ENCODE data around the gene RNASE11. TPM values are rescaled to one million over a fixed set of nuclear protein-coding genes. Genes with fewer than 3 reads are reported as not detected.
A peak's percentile ranks its signal among the peaks of the same experiment; 100 is the strongest.

The RNASE11 gene
- total RNA-seq, 1 experiment from 2014 or later: not detected

GRCh38 chr14:20557212-20557542 is 30.6 kb downstream of the RNASE11 start:
- H2BK120ac ChIP-seq (ENCODE audit: low read depth, low read length, poor library complexity, severe bottlenecking): no peak overlapping the region
- no peaks in the 10 kb centered on the region for H3K36me3 Mint-ChIP-seq (ENCODE audit: insufficient read depth in 1 of 3, low read depth in 3 of 3)
- no peak overlapping the region for H3K56ac ChIP-seq (ENCODE audit: insufficient read length, low read depth, low read length)
- H3K9ac ChIP-seq (ENCODE audit: extremely low read depth, insufficient read length, low read length): no peak overlapping the region
- H3K4me1 Mint-ChIP-seq: peaks cover 39 to 40% of the 10 kb centered on the region in 2 experiments
- H2AK5ac ChIP-seq (ENCODE audit: insufficient read length, low read length): no peak overlapping the region
- no peaks in the 10 kb centered on the region for H3K23me2 ChIP-seq (ENCODE audit: insufficient read length, low read depth, low read length, poor library complexity, severe bottlenecking)
- no peaks in the 10 kb centered on the region for H4K20me1 ChIP-seq (ENCODE audit: control insufficient read depth, insufficient read depth, insufficient read length)
- no peak overlapping the region for H2BK15ac ChIP-seq (ENCODE audit: low read depth, low read length)
- H3K27me3 ChIP-seq (ENCODE audit: insufficient read depth, low read length): no peaks in the 10 kb centered on the region
- no peak overlapping the region for H3K4me3 Mint-ChIP-seq
- no peak overlapping the region for H2AFZ ChIP-seq (ENCODE audit: low read length)
- no CpG with 5 or more reads among the region's 2 CpGs for WGBS (ENCODE audit: extremely low coverage, insufficient read length, low lambda C conversion rate)
- H3K14ac ChIP-seq (ENCODE audit: insufficient read depth, low read length): no peak overlapping the region
- H3K79me2 ChIP-seq (ENCODE audit: insufficient read depth, low read length): no peaks in the 10 kb centered on the region
- H2BK20ac ChIP-seq (ENCODE audit: low read depth, low read length, poor library complexity, severe bottlenecking): no peak overlapping the region
- no peak overlapping the region for H3K18ac ChIP-seq (ENCODE audit: insufficient read length, low read depth, low read length)
- no peak for TF ChIP-seq CTCF (conservative IDR thresholded peaks at IDR 0.05)
- H3K27me3 Mint-ChIP-seq (ENCODE audit: low read depth): no peaks in the 10 kb centered on the region
- no peak overlapping the region for H4K5ac ChIP-seq (ENCODE audit: insufficient read length, low read depth, low read length)
- no peak overlapping the region for H3K4me2 ChIP-seq (ENCODE audit: insufficient read depth, insufficient read length, low read length)
- no peak overlapping the region for H4K91ac ChIP-seq (ENCODE audit: insufficient read length, low read depth, low read length)
- DNase-seq: no peak
- H3K79me1 ChIP-seq (ENCODE audit: insufficient read depth, low read depth, low read length, poor library complexity, severe bottlenecking): no peaks in the 10 kb centered on the region
- no peak overlapping the region for H2BK12ac ChIP-seq (ENCODE audit: insufficient read length, low read depth, low read length)
- H3K27ac ChIP-seq (ENCODE audit: insufficient read length, low read depth, low read length): no peak overlapping the region
- no peak overlapping the region for H3K23ac ChIP-seq (ENCODE audit: insufficient read length, low read depth, low read length)
- no peaks in the 10 kb centered on the region for H3K9me3 Mint-ChIP-seq
- peak overlapping the region in 2 of 3 experiments; percentile 5 to 30; a peak in 4 of 7 replicates for H3K27ac Mint-ChIP-seq
- H3T11ph ChIP-seq (ENCODE audit: low read length): no peak overlapping the region
- H2BK5ac ChIP-seq (ENCODE audit: insufficient read length, low read length): no peak overlapping the region
- no peak overlapping the region for H4K8ac ChIP-seq (replicated peaks; ENCODE audit: insufficient read length, low read depth, low read length)
- no peaks in the 10 kb centered on the region for H3K9me3 ChIP-seq (ENCODE audit: control insufficient read depth, low read depth, low read length)
- H3K4ac ChIP-seq (ENCODE audit: low read depth, low read length): no peak overlapping the region
- peaks cover 6% of the 10 kb centered on the region; the same call in 1 of the 2 replicates for H3K4me1 ChIP-seq (ENCODE audit: insufficient read depth, low read length)
